ENCODE data around the gene SLC66A3. TPM values are rescaled to one million over a fixed set of nuclear protein-coding genes. Genes with fewer than 3 reads are reported as not detected.
A peak's percentile ranks its signal among the peaks of the same experiment; 100 is the strongest.

The SLC66A3 gene
- total and polyA plus RNA-seq, 7 experiments from 2014 or later = 12.6 to 43.7 (median 20.0) TPM

DNA sequence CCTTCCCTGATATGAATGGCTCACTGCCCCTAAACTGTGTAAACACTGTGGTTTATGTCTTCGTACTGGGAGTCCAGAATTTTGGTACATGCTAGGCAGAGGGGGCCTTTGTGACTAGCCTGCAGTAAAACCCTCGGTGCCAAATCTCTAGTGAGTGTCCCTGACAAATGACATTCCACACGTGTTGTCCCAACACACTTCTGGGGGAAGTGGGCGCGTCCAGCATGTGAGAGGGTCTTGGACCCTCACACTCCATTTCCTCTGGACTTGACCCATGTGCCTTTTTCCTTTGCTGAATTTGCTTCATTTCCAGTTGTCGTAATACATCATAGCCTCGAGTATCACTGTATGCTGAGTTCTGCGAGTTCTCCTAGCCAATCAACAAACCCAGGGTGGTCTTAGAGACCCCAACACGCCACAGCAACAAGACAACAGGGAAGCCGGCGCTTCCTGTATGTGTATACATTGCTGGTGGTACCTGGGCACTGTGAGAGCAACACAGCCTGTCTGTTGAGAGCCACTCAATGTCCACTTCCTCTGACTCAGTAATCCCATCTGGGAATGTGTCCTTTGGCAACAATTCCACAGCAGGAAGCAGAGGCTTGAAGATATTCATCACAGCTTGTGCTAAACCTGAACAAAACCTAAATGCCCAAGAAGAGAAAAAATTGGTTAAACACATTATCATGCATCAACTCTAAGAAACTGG, 26.9 kb upstream of the SLC66A3 start:
- peak overlapping the region in 6 of 10 donors; percentile 25 to 73 (median 51) for H3K4me3 Mint-ChIP-seq
- Histone ChIP-seq H3K9me3 (ENCODE audit: control insufficient read depth in 2 of 3, low read length in 3 of 3) (no peaks in the 10 kb centered on the region), H3K4me1 (ENCODE audit: control insufficient read depth in 2 of 2, insufficient read depth in 2 of 2, low read length in 2 of 2) (peaks cover 25 to 33% of the 10 kb centered on the region in 2 donors), H3K4me3 (ENCODE audit: low read length) (no peak overlapping the region), H3K27ac (ENCODE audit: low read depth, low read length) (no peak overlapping the region), H3K36me3 (ENCODE audit: control insufficient read depth in 2 of 3, insufficient read depth in 3 of 3, low read length in 3 of 3) (no peaks in the 10 kb centered on the region), H3K27me3 (ENCODE audit: control insufficient read depth in 2 of 2, insufficient read depth in 2 of 2, low read length in 2 of 2) (no peaks in the 10 kb centered on the region)
- POLR2A ChIA-PET = interaction anchor here (1.6 kb wide), 1 partner anchor 27 kb away, joined by 8 read pairs; the partner anchor contains the start of gene SLC66A3
- CTCF ChIA-PET = interaction anchor here (0.6 to 5.7 kb wide), 3 partner anchors 279 to 297 kb away, joined by 3 to 56 read pairs (median 3); no protein-coding TSS in a partner anchor
- H3K4me1 Mint-ChIP-seq = peaks cover 13 to 45% (median 35%) of the 10 kb centered on the region in 7 donors
- DNase-seq (no peak), ATAC-seq (no peak)
- H3K27me3 Mint-ChIP-seq = peaks cover 0 to 14% (median 0%) of the 10 kb centered on the region in 5 donors
- no peaks in the 10 kb centered on the region for H3K36me3 Mint-ChIP-seq
- intact Hi-C loops (cut with micrococcal nuclease) = loop anchor here in 1 of 2 donors (10.0 kb wide), 1 partner anchor 54 kb away; no protein-coding TSS in a partner anchor
- peak overlapping the region in 6 of 9 donors; percentile 50 to 91 (median 72) for H3K27ac Mint-ChIP-seq
- peaks cover 0 to 5% (median 0%) of the 10 kb centered on the region in 11 donors for H3K9me3 Mint-ChIP-seq

DNA sequence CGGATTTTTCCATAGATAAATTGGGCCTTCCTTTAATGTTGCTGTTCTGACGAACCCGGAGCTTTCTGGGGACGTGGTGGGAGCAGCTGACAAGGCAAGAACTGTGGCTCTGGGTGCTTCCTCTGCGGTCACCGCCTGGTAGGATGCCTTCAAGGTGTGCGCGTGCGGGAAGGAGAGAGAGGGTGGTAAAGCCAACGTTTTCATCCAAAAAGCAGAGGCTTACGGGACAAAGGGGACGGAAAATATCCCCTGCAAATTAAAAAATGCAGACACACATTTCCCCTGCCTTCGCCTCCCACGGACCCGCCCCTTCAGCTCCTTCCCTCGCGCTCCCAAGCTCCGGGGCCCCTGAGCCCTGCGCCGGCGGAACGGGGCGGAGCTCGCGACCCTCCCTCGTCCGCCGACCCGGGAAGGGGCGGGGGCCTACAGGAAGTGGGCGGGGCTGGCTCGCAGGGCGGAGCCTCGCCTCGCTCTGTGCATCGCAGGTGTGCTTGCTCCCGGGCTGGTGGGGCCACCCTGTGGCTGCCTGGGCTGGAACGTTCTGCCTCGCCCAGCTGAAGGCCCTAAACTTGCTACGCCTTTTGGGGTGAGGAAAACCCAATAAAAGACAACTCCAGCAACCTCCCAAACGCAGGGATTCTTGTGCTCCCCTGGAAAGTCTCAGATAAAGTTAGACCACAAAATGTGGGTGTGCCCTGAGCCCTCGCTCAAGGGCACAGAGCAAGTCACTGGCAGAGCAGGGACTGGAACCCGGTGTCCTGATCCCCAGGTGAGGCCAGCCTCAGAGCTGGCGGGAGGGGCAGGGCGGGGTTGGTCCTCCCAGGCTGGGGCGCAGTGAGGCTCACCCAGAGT, 25.4 kb upstream of the SLC66A3 start:
- Mint-ChIP-seq H3K4me1 (peaks cover 8 to 45% (median 33%) of the 10 kb centered on the region in 7 donors), H3K9me3 (peaks cover 0 to 5% (median 0%) of the 10 kb centered on the region in 11 donors), H3K4me3 (peak overlapping the region; percentile 72 to 88 (median 78)), H3K27ac (peak overlapping the region in 8 of 9 donors; percentile 77 to 92 (median 86)), H3K36me3 (no peaks in the 10 kb centered on the region), H3K27me3 (peaks cover 0 to 15% (median 0%) of the 10 kb centered on the region in 5 donors)
- peak; percentile 93 for ATAC-seq
- Histone ChIP-seq H3K36me3 (ENCODE audit: control insufficient read depth in 2 of 3, insufficient read depth in 3 of 3, low read length in 3 of 3) (no peaks in the 10 kb centered on the region), H3K9me3 (ENCODE audit: control insufficient read depth in 2 of 3, low read length in 3 of 3) (no peaks in the 10 kb centered on the region), H3K27me3 (ENCODE audit: control insufficient read depth in 2 of 2, insufficient read depth in 2 of 2, low read length in 2 of 2) (no peaks in the 10 kb centered on the region), H3K4me3 (ENCODE audit: low read length) (peak overlapping the region; percentile 66), H3K27ac (ENCODE audit: low read depth, low read length) (peak overlapping the region; percentile 75), H3K4me1 (ENCODE audit: control insufficient read depth in 2 of 2, insufficient read depth in 2 of 2, low read length in 2 of 2) (peaks cover 25 to 34% of the 10 kb centered on the region in 2 donors)
- CTCF ChIA-PET = interaction anchor here (0.8 to 5.7 kb wide), 9 partner anchors 23 to 452 kb away, joined by 3 to 56 read pairs (median 5); partner anchors contain the start of gene SLC66A3
- DNase-seq = peak; percentile 72 to 91 (median 88)
- intact Hi-C loops (cut with micrococcal nuclease) = loop anchor here (1.0 to 10.0 kb wide), 11 partner anchors 25 to 683 kb away; partner anchors contain the start of genes ROCK2 (in 2 of the 2), E2F6 (in 1 of the 2), ODC1 (in 1 of the 2) and PDIA6 (in 1 of the 2)
- POLR2A ChIA-PET = interaction anchor here (0.6 to 1.7 kb wide), 6 partner anchors 22 to 619 kb away, joined by 3 to 8 read pairs (median 4); partner anchors contain the start of genes ROCK2 and SLC66A3

DNA sequence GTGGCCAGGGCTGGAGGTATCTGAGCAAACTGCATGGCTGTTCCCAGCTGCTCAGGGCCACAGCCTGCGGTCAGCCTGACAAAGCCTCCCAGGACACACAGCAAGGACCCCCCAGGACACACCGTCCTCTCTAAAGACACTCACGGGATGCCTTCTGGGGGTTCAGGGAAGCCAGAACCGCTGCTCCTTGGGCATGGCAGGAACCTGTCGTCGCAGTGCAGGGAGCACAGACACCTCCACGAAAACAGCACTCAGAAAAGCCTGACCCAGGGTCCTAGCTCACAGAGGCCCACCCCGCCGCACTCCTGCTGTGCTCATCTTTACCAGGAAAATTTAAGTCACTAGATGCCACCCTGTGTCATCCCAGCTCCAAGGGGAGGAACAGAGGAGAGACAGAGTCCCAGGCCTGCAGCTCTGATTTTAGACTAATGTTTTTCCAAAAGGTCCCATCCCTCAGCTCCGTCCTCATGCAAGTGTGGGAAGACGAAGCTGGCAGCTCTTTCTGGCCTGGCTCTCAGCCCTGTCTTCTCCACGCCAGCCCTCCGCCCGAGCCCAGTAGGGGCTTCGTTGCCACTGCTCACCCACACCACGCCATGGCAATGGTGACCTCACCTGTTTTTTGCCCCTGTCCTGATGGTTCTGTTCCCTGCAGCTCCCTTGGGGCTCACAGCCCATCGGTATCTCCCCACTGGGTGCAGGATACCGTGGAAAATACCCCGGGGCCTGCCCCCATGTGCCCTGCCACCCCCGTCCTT, 23.9 kb upstream of the SLC66A3 start:
- peaks cover 0 to 5% (median 0%) of the 10 kb centered on the region in 5 donors for H3K36me3 Mint-ChIP-seq
- ATAC-seq (no peak), DNase-seq (no peak)
- H3K27ac Mint-ChIP-seq = peak overlapping the region in 8 of 9 donors; percentile 8 to 93 (median 91)
- peak overlapping the region in 9 of 10 donors; percentile 45 to 95 (median 87) for H3K4me3 Mint-ChIP-seq
- H3K27me3 Mint-ChIP-seq = peaks cover 0 to 19% (median 4%) of the 10 kb centered on the region in 5 donors
- peaks cover 0 to 5% (median 0%) of the 10 kb centered on the region in 11 donors for H3K9me3 Mint-ChIP-seq
- Histone ChIP-seq H3K27me3 (ENCODE audit: control insufficient read depth in 2 of 2, insufficient read depth in 2 of 2, low read length in 2 of 2) (no peaks in the 10 kb centered on the region), H3K27ac (ENCODE audit: low read depth, low read length) (no peak overlapping the region), H3K36me3 (ENCODE audit: control insufficient read depth in 2 of 3, insufficient read depth in 3 of 3, low read length in 3 of 3) (no peaks in the 10 kb centered on the region), H3K4me1 (ENCODE audit: control insufficient read depth in 2 of 2, insufficient read depth in 2 of 2, low read length in 2 of 2) (peaks cover 25 to 34% of the 10 kb centered on the region in 2 donors), H3K4me3 (ENCODE audit: low read length) (no peak overlapping the region), H3K9me3 (ENCODE audit: control insufficient read depth in 2 of 3, low read length in 3 of 3) (no peaks in the 10 kb centered on the region)
- H3K4me1 Mint-ChIP-seq = peaks cover 8 to 45% (median 32%) of the 10 kb centered on the region in 7 donors
- POLR2A ChIA-PET = interaction anchor here (0.8 to 3.7 kb wide), 7 partner anchors 23 to 442 kb away, joined by 3 to 34 read pairs (median 6); partner anchors contain the start of genes NOL10, ROCK2 and SLC66A3
- CTCF ChIA-PET = interaction anchor here (1.0 to 5.7 kb wide), 13 partner anchors 12 to 452 kb away, joined by 3 to 56 read pairs (median 8); no protein-coding TSS in a partner anchor
- intact Hi-C loops (cut with micrococcal nuclease) = loop anchor here (5.0 to 10.0 kb wide), 5 partner anchors 63 to 684 kb away; partner anchors contain the start of genes E2F6 (in 1 of the 2) and ODC1 (in 1 of the 2)

GRCh38 chr2:11132036-11132671, 23.1 kb upstream of the SLC66A3 start:
- peaks cover 25 to 34% of the 10 kb centered on the region in 2 donors for H3K4me1 ChIP-seq (ENCODE audit: control insufficient read depth in 2 of 2, insufficient read depth in 2 of 2, low read length in 2 of 2)
- Mint-ChIP-seq H3K27me3 (peaks cover 0 to 24% (median 5%) of the 10 kb centered on the region in 5 donors), H3K4me1 (peaks cover 8 to 45% (median 32%) of the 10 kb centered on the region in 7 donors), H3K27ac (peak overlapping the region; percentile 80 to 95 (median 91)), H3K9me3 (peaks cover 0 to 5% (median 0%) of the 10 kb centered on the region in 11 donors), H3K4me3 (peak overlapping the region; percentile 81 to 95 (median 88)), H3K36me3 (peaks cover 0 to 8% (median 0%) of the 10 kb centered on the region in 5 donors)
- CTCF ChIA-PET = interaction anchor here (0.8 to 5.7 kb wide), 23 partner anchors 8 to 1875 kb away, joined by 3 to 56 read pairs (median 6); partner anchors contain the start of genes PDIA6 and ROCK2
- peak overlapping the region; percentile 42 for H3K27ac ChIP-seq (ENCODE audit: low read depth, low read length)
- ATAC-seq (no peak), DNase-seq (no peak)
- intact Hi-C loops (cut with micrococcal nuclease) = loop anchor here (1.0 to 10.0 kb wide), 13 partner anchors 23 to 685 kb away; partner anchors contain the start of genes E2F6 (in 1 of the 2), ODC1 (in 1 of the 2), PDIA6 (in 1 of the 2) and SLC66A3 (in 1 of the 2)
- no peaks in the 10 kb centered on the region for H3K27me3 ChIP-seq (ENCODE audit: control insufficient read depth in 2 of 2, insufficient read depth in 2 of 2, low read length in 2 of 2)
- no peaks in the 10 kb centered on the region for H3K36me3 ChIP-seq (ENCODE audit: control insufficient read depth in 2 of 3, insufficient read depth in 3 of 3, low read length in 3 of 3)
- H3K9me3 ChIP-seq (ENCODE audit: control insufficient read depth in 2 of 3, low read length in 3 of 3) = no peaks in the 10 kb centered on the region
- H3K4me3 ChIP-seq (ENCODE audit: low read length) = peak overlapping the region; percentile 64
- POLR2A ChIA-PET = interaction anchor here (0.5 to 3.7 kb wide), 11 partner anchors 23 to 1681 kb away, joined by 3 to 34 read pairs (median 4); partner anchors contain the start of genes NOL10, ROCK2 and SLC66A3

Data from naive thymus-derived CD4-positive, alpha-beta T cell (primary cell).